GM12891 (cell line): ENCODE measurements around the gene TMEM41B.

ENCODE experiments used
- POLR2A ChIP-seq: IDR thresholded peaks from 2 replicates; pipeline ENCODE4 v1.6.1; 2011; ENCODE audit warnings: low read depth, low read length, control low read depth
- POLR2AphosphoS5 ChIP-seq: IDR thresholded peaks from 2 replicates; pipeline ENCODE4 v1.6.1; 2011; ENCODE audit warnings: low read depth, low read length, control low read depth
- SPI1 ChIP-seq: IDR thresholded peaks from 2 replicates; pipeline ENCODE4 v1.6.1; 2011; ENCODE audit warnings: low read depth, low read length, control low read depth

DNA sequence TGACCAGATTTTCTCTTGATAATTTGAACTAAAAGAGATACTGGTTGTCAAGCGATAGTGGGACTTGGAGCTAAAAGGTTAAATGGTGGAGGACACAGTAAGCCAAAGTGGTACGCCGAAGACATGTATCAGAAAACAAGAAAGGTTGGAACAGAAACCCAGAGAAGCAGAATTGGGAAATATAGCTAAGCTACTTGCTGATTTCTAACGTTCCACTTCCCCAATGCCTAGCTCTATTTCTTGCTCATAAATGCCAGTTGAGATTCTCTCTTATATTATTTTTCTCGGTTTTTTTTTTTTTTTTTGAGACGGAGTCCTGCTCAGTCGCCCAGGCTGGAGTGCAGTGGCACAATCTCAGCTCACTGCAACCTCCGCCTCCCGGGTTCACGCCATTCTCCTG, 12.7 kb downstream of the TMEM41B start:
- TF ChIP-seq SPI1 (peak; percentile 62), POLR2A (no peak), POLR2AphosphoS5 (no peak)
